ENCODE data around the gene RNASE2. TPM values are rescaled to one million over a fixed set of nuclear protein-coding genes. Genes with fewer than 3 reads are reported as not detected.
A peak's percentile ranks its signal among the peaks of the same experiment; 100 is the strongest.
"Not testable (repeated sequence)": the region's sequence is repeated elsewhere in the genome, so short reads cannot be mapped to it uniquely, and the experiment has no call there.

RNASE2 gene
- total and polyA plus RNA-seq, 4 donors, result 0.59 to 27.0 (median 4.3) TPM

DNA sequence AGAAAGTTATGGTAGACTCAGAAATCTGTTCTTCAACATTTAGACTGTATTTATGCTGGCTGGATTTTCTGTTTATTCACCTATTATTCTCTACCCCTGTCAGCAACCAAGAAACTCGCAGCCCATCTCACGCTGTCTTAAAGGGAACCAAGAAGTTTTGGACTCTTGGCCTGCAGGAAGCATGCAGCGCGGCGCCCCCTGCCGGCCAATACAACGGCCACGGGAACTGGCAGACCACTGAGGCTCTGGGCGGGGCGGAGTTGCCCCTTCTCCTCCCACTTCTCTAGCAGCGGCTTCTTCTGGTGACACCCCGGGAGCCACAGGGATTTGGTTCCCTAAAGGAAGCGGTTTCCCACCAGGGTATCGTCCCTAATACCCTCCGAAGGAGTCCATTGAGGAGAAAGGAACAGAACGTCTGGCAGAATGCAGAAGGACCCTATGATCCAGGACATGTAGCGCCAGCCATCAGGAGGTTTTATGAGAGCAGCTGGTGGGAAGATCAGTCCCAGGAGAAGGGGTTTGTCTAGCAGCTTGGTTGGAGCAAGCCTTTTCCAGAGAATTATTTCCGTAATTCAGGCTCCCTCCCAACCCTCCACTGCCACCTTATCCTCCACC, 21.0 kb upstream of the RNASE2 start:
- Histone ChIP-seq H3K9me3 (ENCODE audit: control insufficient read depth in 4 of 4, low read length in 3 of 4) (peaks cover 0 to 7% (median under 1%) of the 10 kb centered on the region in 4 donors), H3K9ac (ENCODE audit: low read depth in 1 of 2, low read length in 2 of 2) (no peak overlapping the region), H3K27me3 (ENCODE audit: control insufficient read depth in 4 of 4, insufficient read depth in 4 of 4, low read length in 3 of 4) (no peaks in the 10 kb centered on the region), H3K4me3 (ENCODE audit: low read depth in 1 of 3, low read length in 3 of 3) (no peak overlapping the region), H3K4me1 (ENCODE audit: control insufficient read depth in 4 of 4, insufficient read depth in 4 of 4, low read length in 3 of 4) (no peaks in the 10 kb centered on the region), H3K36me3 (ENCODE audit: control insufficient read depth in 4 of 4, insufficient read depth in 3 of 4, low read depth in 1 of 4, low read length in 3 of 4) (no peaks in the 10 kb centered on the region), H3K27ac (ENCODE audit: low read depth in 1 of 2, low read length in 2 of 2) (no peak overlapping the region)
- 38% methylated on average over 18 of the region's 18 CpGs for WGBS
- peak; percentile 54 for DNase-seq (ENCODE audit: low spot score)
- TF ChIP-seq HNF4A (conservative IDR thresholded peaks at IDR 0.05), result no peak
- TF ChIP-seq, protein P1, sequence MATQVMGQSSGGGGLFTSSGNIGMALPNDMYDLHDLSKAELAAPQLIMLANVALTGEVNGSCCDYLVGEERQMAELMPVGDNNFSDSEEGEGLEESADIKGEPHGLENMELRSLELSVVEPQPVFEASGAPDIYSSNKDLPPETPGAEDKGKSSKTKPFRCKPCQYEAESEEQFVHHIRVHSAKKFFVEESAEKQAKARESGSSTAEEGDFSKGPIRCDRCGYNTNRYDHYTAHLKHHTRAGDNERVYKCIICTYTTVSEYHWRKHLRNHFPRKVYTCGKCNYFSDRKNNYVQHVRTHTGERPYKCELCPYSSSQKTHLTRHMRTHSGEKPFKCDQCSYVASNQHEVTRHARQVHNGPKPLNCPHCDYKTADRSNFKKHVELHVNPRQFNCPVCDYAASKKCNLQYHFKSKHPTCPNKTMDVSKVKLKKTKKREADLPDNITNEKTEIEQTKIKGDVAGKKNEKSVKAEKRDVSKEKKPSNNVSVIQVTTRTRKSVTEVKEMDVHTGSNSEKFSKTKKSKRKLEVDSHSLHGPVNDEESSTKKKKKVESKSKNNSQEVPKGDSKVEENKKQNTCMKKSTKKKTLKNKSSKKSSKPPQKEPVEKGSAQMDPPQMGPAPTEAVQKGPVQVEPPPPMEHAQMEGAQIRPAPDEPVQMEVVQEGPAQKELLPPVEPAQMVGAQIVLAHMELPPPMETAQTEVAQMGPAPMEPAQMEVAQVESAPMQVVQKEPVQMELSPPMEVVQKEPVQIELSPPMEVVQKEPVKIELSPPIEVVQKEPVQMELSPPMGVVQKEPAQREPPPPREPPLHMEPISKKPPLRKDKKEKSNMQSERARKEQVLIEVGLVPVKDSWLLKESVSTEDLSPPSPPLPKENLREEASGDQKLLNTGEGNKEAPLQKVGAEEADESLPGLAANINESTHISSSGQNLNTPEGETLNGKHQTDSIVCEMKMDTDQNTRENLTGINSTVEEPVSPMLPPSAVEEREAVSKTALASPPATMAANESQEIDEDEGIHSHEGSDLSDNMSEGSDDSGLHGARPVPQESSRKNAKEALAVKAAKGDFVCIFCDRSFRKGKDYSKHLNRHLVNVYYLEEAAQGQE (IDR thresholded peaks at IDR 0.05), result no peak
- TF ChIP-seq HNF4G (IDR thresholded peaks at IDR 0.05), result no peak
- TF ChIP-seq, protein P2, sequence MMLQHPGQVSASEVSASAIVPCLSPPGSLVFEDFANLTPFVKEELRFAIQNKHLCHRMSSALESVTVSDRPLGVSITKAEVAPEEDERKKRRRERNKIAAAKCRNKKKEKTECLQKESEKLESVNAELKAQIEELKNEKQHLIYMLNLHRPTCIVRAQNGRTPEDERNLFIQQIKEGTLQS (IDR thresholded peaks at IDR 0.05), result no peak
- no peak for TF ChIP-seq RAD21 (IDR thresholded peaks at IDR 0.05)
- no peak for TF ChIP-seq JUND (IDR thresholded peaks at IDR 0.05)
- no peak for TF ChIP-seq NR2F2 (IDR thresholded peaks at IDR 0.05)
- no peak for TF ChIP-seq EGR1 (IDR thresholded peaks at IDR 0.05; ENCODE audit: low read depth in 2 of 2)

DNA sequence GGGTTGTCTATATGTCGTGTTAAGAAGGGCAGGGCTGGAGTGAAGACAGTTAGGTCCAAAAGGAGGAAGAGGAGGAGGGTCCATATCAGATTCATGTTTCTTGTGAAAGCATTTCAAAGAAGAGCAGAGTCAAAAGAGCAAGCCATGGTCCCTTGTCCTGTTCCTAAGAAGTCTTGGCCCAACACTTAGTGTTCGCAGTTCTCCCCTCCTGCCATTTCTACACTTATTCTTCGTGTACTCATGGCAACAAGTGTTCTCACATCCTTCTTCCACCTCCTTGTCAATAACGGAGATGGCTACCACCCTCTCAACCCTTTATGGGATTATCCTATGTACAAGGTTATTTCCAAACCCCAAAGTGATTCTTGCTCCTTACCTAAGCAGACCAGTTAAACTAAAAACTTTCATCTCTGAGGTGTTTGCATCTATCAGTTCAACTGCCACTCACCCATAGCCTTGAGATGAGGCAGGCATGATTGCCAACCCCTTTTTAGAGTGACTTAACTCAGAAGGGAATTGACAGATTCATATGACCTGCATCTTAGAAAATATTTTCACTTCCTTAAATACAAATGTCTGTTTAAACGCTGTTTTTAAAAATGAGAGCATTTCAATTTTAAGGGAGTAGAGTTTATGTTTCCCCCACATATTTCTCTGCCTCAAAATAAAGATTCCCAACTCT, 19.8 kb upstream of the RNASE2 start:
- 73% methylated on average over 5 of the region's 5 CpGs for WGBS
- H3K4me3 ChIP-seq (ENCODE audit: low read depth in 1 of 3, low read length in 3 of 3), result no peak overlapping the region
- no peak overlapping the region for H3K9ac ChIP-seq (ENCODE audit: low read depth in 1 of 2, low read length in 2 of 2)
- H3K9me3 ChIP-seq (ENCODE audit: control insufficient read depth in 4 of 4, low read length in 3 of 4), result peaks cover 0 to 7% (median under 1%) of the 10 kb centered on the region in 4 donors
- H3K36me3 ChIP-seq (ENCODE audit: control insufficient read depth in 4 of 4, insufficient read depth in 3 of 4, low read depth in 1 of 4, low read length in 3 of 4), result no peaks in the 10 kb centered on the region
- H3K27ac ChIP-seq (ENCODE audit: low read depth in 1 of 2, low read length in 2 of 2), result no peak overlapping the region
- no peaks in the 10 kb centered on the region for H3K27me3 ChIP-seq (ENCODE audit: control insufficient read depth in 4 of 4, insufficient read depth in 4 of 4, low read length in 3 of 4)
- no peak for DNase-seq (ENCODE audit: low spot score)
- no peak for TF ChIP-seq FOXA1 (IDR thresholded peaks at IDR 0.05)
- no peak for TF ChIP-seq GABPA (IDR thresholded peaks at IDR 0.05 in 1 of 2, conservative IDR thresholded peaks at IDR 0.05 in 1 of 2)
- TF ChIP-seq, protein P2 (IDR thresholded peaks at IDR 0.05), result no peak
- TF ChIP-seq JUND (IDR thresholded peaks at IDR 0.05), result no peak
- no peak for TF ChIP-seq RAD21 (IDR thresholded peaks at IDR 0.05)
- TF ChIP-seq HNF4G (IDR thresholded peaks at IDR 0.05), result no peak
- TF ChIP-seq, protein P3, sequence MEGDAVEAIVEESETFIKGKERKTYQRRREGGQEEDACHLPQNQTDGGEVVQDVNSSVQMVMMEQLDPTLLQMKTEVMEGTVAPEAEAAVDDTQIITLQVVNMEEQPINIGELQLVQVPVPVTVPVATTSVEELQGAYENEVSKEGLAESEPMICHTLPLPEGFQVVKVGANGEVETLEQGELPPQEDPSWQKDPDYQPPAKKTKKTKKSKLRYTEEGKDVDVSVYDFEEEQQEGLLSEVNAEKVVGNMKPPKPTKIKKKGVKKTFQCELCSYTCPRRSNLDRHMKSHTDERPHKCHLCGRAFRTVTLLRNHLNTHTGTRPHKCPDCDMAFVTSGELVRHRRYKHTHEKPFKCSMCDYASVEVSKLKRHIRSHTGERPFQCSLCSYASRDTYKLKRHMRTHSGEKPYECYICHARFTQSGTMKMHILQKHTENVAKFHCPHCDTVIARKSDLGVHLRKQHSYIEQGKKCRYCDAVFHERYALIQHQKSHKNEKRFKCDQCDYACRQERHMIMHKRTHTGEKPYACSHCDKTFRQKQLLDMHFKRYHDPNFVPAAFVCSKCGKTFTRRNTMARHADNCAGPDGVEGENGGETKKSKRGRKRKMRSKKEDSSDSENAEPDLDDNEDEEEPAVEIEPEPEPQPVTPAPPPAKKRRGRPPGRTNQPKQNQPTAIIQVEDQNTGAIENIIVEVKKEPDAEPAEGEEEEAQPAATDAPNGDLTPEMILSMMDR (IDR thresholded peaks at IDR 0.05; ENCODE audit: low read depth, low read length, missing input control), result no peak
- TF ChIP-seq, protein P1 (IDR thresholded peaks at IDR 0.05), result no peak
- no peaks in the 10 kb centered on the region for H3K4me1 ChIP-seq (ENCODE audit: control insufficient read depth in 4 of 4, insufficient read depth in 4 of 4, low read length in 3 of 4)

DNA sequence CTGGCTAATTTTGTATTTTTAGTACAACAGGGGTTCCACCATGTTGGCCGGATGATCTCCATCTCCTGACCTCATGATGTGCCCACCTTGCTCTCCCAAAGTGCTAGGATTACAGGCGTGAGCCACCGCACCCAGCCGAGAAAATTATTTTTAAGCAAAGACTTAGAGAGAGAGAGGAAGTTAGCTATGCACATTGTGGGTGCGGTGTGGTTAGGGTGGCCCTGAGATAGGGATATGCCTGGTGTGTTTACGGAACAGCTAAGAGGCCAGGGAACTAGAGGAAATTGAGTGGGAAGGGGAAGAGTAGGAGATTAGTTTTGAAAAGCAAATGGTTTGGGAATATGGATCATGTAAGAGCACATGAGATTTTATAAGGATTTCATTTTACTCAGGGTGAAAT, 10.1 kb upstream of the RNASE2 start:
- not testable (repeated sequence) for H3K9me3 ChIP-seq (ENCODE audit: control insufficient read depth in 4 of 4, low read length in 3 of 4); DNase-seq (ENCODE audit: low spot score); H3K27me3 ChIP-seq (ENCODE audit: control insufficient read depth in 4 of 4, insufficient read depth in 4 of 4, low read length in 3 of 4); H3K4me3 ChIP-seq (ENCODE audit: low read depth in 1 of 3, low read length in 3 of 3); H3K36me3 ChIP-seq (ENCODE audit: control insufficient read depth in 4 of 4, insufficient read depth in 3 of 4, low read depth in 1 of 4, low read length in 3 of 4); H3K27ac ChIP-seq (ENCODE audit: low read depth in 1 of 2, low read length in 2 of 2); H3K9ac ChIP-seq (ENCODE audit: low read depth in 1 of 2, low read length in 2 of 2); H3K4me1 ChIP-seq (ENCODE audit: control insufficient read depth in 4 of 4, insufficient read depth in 4 of 4, low read length in 3 of 4)
- 63% methylated on average over 6 of the region's 6 CpGs for WGBS

DNA sequence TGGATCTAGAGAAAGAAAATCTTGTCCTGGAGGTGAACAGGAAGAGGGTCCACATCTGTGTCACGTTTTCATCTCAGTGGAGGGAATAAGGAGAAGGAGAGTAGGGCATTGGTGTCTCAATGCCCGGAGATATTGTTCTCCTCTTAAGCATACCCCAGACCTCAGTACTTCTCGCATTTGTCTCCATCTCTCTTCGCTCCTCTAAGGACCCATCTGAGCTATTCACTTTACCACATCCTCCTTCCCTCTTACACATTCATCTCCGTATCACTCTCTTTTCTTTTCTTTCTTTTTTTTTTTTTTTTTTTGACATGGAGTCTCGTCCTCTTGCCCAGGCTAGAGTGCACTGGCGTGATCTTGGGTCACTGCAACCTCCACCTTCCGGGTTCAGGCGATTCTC, 8.6 kb upstream of the RNASE2 start:
- not testable (repeated sequence) for H3K27ac ChIP-seq (ENCODE audit: low read depth in 1 of 2, low read length in 2 of 2); H3K9me3 ChIP-seq (ENCODE audit: control insufficient read depth in 4 of 4, low read length in 3 of 4); H3K9ac ChIP-seq (ENCODE audit: low read depth in 1 of 2, low read length in 2 of 2); H3K4me1 ChIP-seq (ENCODE audit: control insufficient read depth in 4 of 4, insufficient read depth in 4 of 4, low read length in 3 of 4); H3K4me3 ChIP-seq (ENCODE audit: low read depth in 1 of 3, low read length in 3 of 3); H3K36me3 ChIP-seq (ENCODE audit: control insufficient read depth in 4 of 4, insufficient read depth in 3 of 4, low read depth in 1 of 4, low read length in 3 of 4); H3K27me3 ChIP-seq (ENCODE audit: control insufficient read depth in 4 of 4, insufficient read depth in 4 of 4, low read length in 3 of 4); DNase-seq (ENCODE audit: low spot score)
- WGBS, result 85% methylated on average over 5 of the region's 9 CpGs

All from liver (tissue), 9 donors.